A673 (cell line): Measurements from ENCODE around the gene RAB27B.

Experiments
- CTCF ChIP-seq: fragments of 300-800, 200-600 bp; sonication (generic); conservative IDR thresholded peaks from 2 replicates; pipeline ENCODE4 v1.5.1; 2017; ENCODE audit warnings: low read depth, mild to moderate bottlenecking, antibody characterized with exemption, low read length, moderate library complexity, mixed read lengths
- EZH2 ChIP-seq: fragments of 200-600 bp; sonication (generic); IDR thresholded peaks from 2 replicates; pipeline ENCODE4 v1.6.1; 2017; ENCODE audit warnings: borderline replicate concordance, low read depth, mild to moderate bottlenecking, mixed read lengths, antibody characterized with exemption, low read length; ENCODE audit not compliant: poor library complexity, severe bottlenecking

- TF ChIP-seq CTCF (no peak), EZH2 (no peak)
Measured at GRCh38 chr18:54924948-54925347, 96.7 kb downstream of the RAB27B start.
